ENCODE data around the gene KLHL11.

DNA sequence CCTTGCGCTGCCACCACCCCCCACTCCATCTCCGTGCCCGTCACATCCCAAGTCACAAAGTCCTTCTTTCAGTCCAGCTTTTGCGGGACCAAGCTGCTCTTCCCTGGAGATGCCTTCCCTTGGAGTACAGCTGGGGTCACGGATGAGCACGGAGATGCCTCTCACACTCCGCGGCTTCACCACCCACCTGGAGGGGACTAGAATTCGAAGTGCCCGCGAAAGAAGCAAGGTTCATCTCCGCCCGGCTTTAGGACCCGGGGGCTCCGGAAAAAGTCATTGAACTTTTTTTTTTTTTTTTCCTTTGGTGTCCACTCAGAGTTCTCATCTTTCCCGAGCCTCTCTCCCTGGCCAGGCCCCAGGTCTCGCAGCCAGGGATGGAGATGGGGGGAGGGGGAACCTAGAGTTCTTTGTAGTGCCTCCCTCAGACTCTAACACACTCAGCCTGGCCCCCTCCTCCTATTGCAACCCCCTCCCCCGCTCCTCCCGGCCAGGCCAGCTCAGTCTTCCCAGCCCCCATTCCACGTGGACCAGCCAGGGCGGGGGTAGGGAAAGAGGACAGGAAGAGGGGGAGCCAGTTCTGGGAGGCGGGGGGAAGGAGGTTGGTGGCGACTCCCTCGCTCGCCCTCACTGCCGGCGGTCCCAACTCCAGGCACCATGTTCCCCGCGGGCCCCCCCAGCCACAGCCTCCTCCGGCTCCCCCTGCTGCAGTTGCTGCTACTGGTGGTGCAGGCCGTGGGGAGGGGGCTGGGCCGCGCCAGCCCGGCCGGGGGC is 52.7 kb downstream of the KLHL11 start, which contains the start of gene FKBP10:
- TF ChIP-seq, protein P1, sequence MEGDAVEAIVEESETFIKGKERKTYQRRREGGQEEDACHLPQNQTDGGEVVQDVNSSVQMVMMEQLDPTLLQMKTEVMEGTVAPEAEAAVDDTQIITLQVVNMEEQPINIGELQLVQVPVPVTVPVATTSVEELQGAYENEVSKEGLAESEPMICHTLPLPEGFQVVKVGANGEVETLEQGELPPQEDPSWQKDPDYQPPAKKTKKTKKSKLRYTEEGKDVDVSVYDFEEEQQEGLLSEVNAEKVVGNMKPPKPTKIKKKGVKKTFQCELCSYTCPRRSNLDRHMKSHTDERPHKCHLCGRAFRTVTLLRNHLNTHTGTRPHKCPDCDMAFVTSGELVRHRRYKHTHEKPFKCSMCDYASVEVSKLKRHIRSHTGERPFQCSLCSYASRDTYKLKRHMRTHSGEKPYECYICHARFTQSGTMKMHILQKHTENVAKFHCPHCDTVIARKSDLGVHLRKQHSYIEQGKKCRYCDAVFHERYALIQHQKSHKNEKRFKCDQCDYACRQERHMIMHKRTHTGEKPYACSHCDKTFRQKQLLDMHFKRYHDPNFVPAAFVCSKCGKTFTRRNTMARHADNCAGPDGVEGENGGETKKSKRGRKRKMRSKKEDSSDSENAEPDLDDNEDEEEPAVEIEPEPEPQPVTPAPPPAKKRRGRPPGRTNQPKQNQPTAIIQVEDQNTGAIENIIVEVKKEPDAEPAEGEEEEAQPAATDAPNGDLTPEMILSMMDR (IDR thresholded peaks at IDR 0.05 in 8 of 11, conservative IDR thresholded peaks at IDR 0.05 in 3 of 11), result no peak
- no peak for TF ChIP-seq POLR2A (IDR thresholded peaks at IDR 0.05)

All from spleen (tissue), 7 donors.